ENCODE data around the gene GALNT8. TPM values are rescaled to one million over a fixed set of nuclear protein-coding genes. Genes with fewer than 3 reads are reported as not detected.

Gene GALNT8
- total RNA-seq, 1 donor, result not detected

GRCh38 chr12:4703676-4704075, 16.5 kb upstream of the GALNT8 start:
- TF ChIP-seq CTCF (IDR thresholded peaks at IDR 0.05; ENCODE audit: extremely low read depth, low read depth, low read length), result no peak
- no peaks in the 10 kb centered on the region for H3K27me3 ChIP-seq (ENCODE audit: insufficient read depth, low read length)
- no peak overlapping the region for H3K4me3 ChIP-seq (ENCODE audit: insufficient read depth, low read length)
- H4K20me1 ChIP-seq (ENCODE audit: insufficient read depth, low read length), result no peaks in the 10 kb centered on the region
- no peaks in the 10 kb centered on the region for H3K4me1 ChIP-seq (ENCODE audit: insufficient read depth, low read length)
- no peak overlapping the region for H3K4me2 ChIP-seq (ENCODE audit: insufficient read depth, low read length)
- H3K79me2 ChIP-seq (ENCODE audit: insufficient read depth, low read length), result no peaks in the 10 kb centered on the region
- H2AFZ ChIP-seq (ENCODE audit: low read length), result no peak overlapping the region
- H3K36me3 ChIP-seq (ENCODE audit: insufficient read depth, low read length), result no peaks in the 10 kb centered on the region
- no peaks in the 10 kb centered on the region for H3K9me3 ChIP-seq (ENCODE audit: low read depth, low read length)
- H3K27ac ChIP-seq (ENCODE audit: low read depth, low read length), result no peak overlapping the region
- no peak for DNase-seq (ENCODE audit: insufficient read length, low spot score, missing footprints)

GRCh38 chr12:4705824-4706223, 14.4 kb upstream of the GALNT8 start:
- Histone ChIP-seq H2AFZ (ENCODE audit: low read length) (no peak overlapping the region), H3K27ac (ENCODE audit: low read depth, low read length) (no peak overlapping the region), H3K9me3 (ENCODE audit: low read depth, low read length) (no peaks in the 10 kb centered on the region), H3K79me2 (ENCODE audit: insufficient read depth, low read length) (no peaks in the 10 kb centered on the region), H3K36me3 (ENCODE audit: insufficient read depth, low read length) (no peaks in the 10 kb centered on the region), H3K4me1 (ENCODE audit: insufficient read depth, low read length) (no peaks in the 10 kb centered on the region), H3K4me3 (ENCODE audit: insufficient read depth, low read length) (no peak overlapping the region), H4K20me1 (ENCODE audit: insufficient read depth, low read length) (no peaks in the 10 kb centered on the region), H3K4me2 (ENCODE audit: insufficient read depth, low read length) (no peak overlapping the region), H3K27me3 (ENCODE audit: insufficient read depth, low read length) (no peaks in the 10 kb centered on the region)
- TF ChIP-seq CTCF (IDR thresholded peaks at IDR 0.05; ENCODE audit: extremely low read depth, low read depth, low read length), result no peak
- DNase-seq (ENCODE audit: insufficient read length, low spot score, missing footprints), result no peak

- Histone ChIP-seq H2AFZ (ENCODE audit: low read length) (no peak overlapping the region), H3K27me3 (ENCODE audit: insufficient read depth, low read length) (no peaks in the 10 kb centered on the region), H3K9me3 (ENCODE audit: low read depth, low read length) (no peaks in the 10 kb centered on the region), H3K79me2 (ENCODE audit: insufficient read depth, low read length) (no peaks in the 10 kb centered on the region), H3K4me1 (ENCODE audit: insufficient read depth, low read length) (no peaks in the 10 kb centered on the region), H3K4me2 (ENCODE audit: insufficient read depth, low read length) (no peak overlapping the region), H3K36me3 (ENCODE audit: insufficient read depth, low read length) (no peaks in the 10 kb centered on the region), H4K20me1 (ENCODE audit: insufficient read depth, low read length) (no peaks in the 10 kb centered on the region), H3K27ac (ENCODE audit: low read depth, low read length) (no peak overlapping the region), H3K4me3 (ENCODE audit: insufficient read depth, low read length) (no peak overlapping the region)
- no peak for DNase-seq (ENCODE audit: insufficient read length, low spot score, missing footprints)
- TF ChIP-seq CTCF (IDR thresholded peaks at IDR 0.05; ENCODE audit: extremely low read depth, low read depth, low read length), result no peak
Measured at GRCh38 chr12:4707306-4707705, 12.9 kb upstream of the GALNT8 start.

- DNase-seq (ENCODE audit: insufficient read length, low spot score, missing footprints), result no peak
- H3K4me1 ChIP-seq (ENCODE audit: insufficient read depth, low read length), result no peaks in the 10 kb centered on the region
- H4K20me1 ChIP-seq (ENCODE audit: insufficient read depth, low read length), result no peaks in the 10 kb centered on the region
- no peaks in the 10 kb centered on the region for H3K36me3 ChIP-seq (ENCODE audit: insufficient read depth, low read length)
- H3K27me3 ChIP-seq (ENCODE audit: insufficient read depth, low read length), result no peaks in the 10 kb centered on the region
- no peaks in the 10 kb centered on the region for H3K9me3 ChIP-seq (ENCODE audit: low read depth, low read length)
- H2AFZ ChIP-seq (ENCODE audit: low read length), result no peak overlapping the region
- no peaks in the 10 kb centered on the region for H3K79me2 ChIP-seq (ENCODE audit: insufficient read depth, low read length)
- H3K4me3 ChIP-seq (ENCODE audit: insufficient read depth, low read length), result no peak overlapping the region
- H3K4me2 ChIP-seq (ENCODE audit: insufficient read depth, low read length), result no peak overlapping the region
- no peak for TF ChIP-seq CTCF (IDR thresholded peaks at IDR 0.05; ENCODE audit: extremely low read depth, low read depth, low read length)
- H3K27ac ChIP-seq (ENCODE audit: low read depth, low read length), result no peak overlapping the region
Measured at GRCh38 chr12:4710113-4710512, 10.1 kb upstream of the GALNT8 start.

Measured in osteoblast (primary cell).